Left lung (tissue), 10 donors: ENCODE results near the gene ZCCHC7. TPM values are rescaled to one million over a fixed set of nuclear protein-coding genes. Genes with fewer than 3 reads are reported as not detected.

Experiments used
- ATAC-seq: fragments of 200-7000 bp; cut with Tn5 transposase; one replicate; pipeline ENCODE4 v1.9.1; 2020; ENCODE audit warnings: moderate library complexity
- DNase-seq, 4 donors: peaks; one replicate each; pipeline ENCODE4 v3.0.0-alpha.2; 2013 to 2020
- H3K27ac ChIP-seq, 2 donors: fragments of 200-600 bp; sonication (generic) in 1 of 2; one replicate each; pipeline versions ENCODE4 v1.5.0 to v1.8.0; 2020 to 2021
- H3K27me3 ChIP-seq, 2 donors: fragments of 200-600 bp; sonication (generic) in 1 of 2; one replicate each; pipeline versions ENCODE4 v1.5.0 to v1.8.0; 2020 to 2021
- H3K36me3 ChIP-seq, 2 donors: fragments of 200-600 bp; sonication (generic) in 1 of 2; one replicate each; pipeline versions ENCODE4 v1.5.0 to v1.8.0; 2020 to 2021
- H3K4me1 ChIP-seq, 2 donors: fragments of 200-600 bp; one replicate each; pipeline ENCODE4 v1.8.0; 2021
- H3K4me3 ChIP-seq, 2 donors: fragments of 200-600 bp; sonication (generic) in 1 of 2; one replicate each; pipeline versions ENCODE4 v1.5.0 to v1.8.0; 2020 to 2021; ENCODE audit warnings: mild to moderate bottlenecking in 1 of 2
- H3K9me3 ChIP-seq, 2 donors: fragments of 200-600 bp; sonication (generic) in 1 of 2; one replicate each; pipeline versions ENCODE4 v1.5.0 to v1.8.0; 2020 to 2021
- intact Hi-C, 2 donors: fragments of 100-400 bp; cut with DNase I; formaldehyde crosslinking; loops; one replicate each; pipeline versions ENCODE4 v1.11.2 to v1.14.2; 2022
- polyA plus RNA-seq, 6 donors: library from polyadenylated mRNA; unstranded; fragments of 120-200 nt; gene quantifications; one replicate each; pipeline ENCODE4 v1.2.1, GENCODE V29; 2013; ENCODE audit not compliant: insufficient read length in 6 of 6
- total RNA-seq, 2 donors: library from RNA; stranded (reverse); fragmentation: NEBNext Ultra II Directional; extraction: Animal tissue kit (Norgen Biotek cat#: 25700); gene quantifications; one replicate each; pipeline ENCODE4 v1.2.1, GENCODE V29; 2021
- TF ChIP-seq, protein P1 (sequence below), 2 donors: fragments of 200-600 bp; sonication (generic) in 1 of 2; IDR thresholded peaks; one replicate each; pipeline versions ENCODE4 v1.5.0 to v1.8.0; 2021; ENCODE audit warnings: antibody characterized with exemption in 2 of 2
- donor health status: DM: no; HTN: yes; CAD: no.
- donor health status: DM: no; HTN: no; CAD: no.

The ZCCHC7 gene
- total and polyA plus RNA-seq, 8 donors, result 16.0 to 26.0 (median 22.6) TPM

DNA sequence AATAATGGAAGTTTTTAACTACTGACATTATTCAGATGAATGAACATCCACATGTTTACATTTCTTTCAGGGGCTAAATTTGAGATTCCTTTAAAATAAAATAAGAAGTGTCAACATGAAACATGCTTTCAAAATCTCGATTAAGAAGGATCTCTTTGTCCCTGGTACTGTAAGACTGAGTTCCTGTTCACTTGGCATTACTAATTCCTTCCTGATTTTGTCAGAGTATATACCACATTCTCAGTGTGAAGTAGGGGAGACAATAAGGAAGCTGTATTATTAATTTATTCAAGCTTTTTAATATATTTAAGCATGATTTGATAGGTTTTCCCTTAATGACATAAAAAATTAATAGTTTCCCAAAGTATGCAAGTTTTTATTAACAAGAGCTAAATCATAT, 220.6 kb downstream of the ZCCHC7 start:
- TF ChIP-seq, protein P1, sequence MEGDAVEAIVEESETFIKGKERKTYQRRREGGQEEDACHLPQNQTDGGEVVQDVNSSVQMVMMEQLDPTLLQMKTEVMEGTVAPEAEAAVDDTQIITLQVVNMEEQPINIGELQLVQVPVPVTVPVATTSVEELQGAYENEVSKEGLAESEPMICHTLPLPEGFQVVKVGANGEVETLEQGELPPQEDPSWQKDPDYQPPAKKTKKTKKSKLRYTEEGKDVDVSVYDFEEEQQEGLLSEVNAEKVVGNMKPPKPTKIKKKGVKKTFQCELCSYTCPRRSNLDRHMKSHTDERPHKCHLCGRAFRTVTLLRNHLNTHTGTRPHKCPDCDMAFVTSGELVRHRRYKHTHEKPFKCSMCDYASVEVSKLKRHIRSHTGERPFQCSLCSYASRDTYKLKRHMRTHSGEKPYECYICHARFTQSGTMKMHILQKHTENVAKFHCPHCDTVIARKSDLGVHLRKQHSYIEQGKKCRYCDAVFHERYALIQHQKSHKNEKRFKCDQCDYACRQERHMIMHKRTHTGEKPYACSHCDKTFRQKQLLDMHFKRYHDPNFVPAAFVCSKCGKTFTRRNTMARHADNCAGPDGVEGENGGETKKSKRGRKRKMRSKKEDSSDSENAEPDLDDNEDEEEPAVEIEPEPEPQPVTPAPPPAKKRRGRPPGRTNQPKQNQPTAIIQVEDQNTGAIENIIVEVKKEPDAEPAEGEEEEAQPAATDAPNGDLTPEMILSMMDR (IDR thresholded peaks at IDR 0.05), result no peak
- no peaks in the 10 kb centered on the region for H3K9me3 ChIP-seq
- H3K4me3 ChIP-seq, result no peak overlapping the region
- peaks cover 0 to 4% of the 10 kb centered on the region in 2 donors for H3K4me1 ChIP-seq
- intact Hi-C loops, result no loop called here
- no peak for ATAC-seq
- H3K27ac ChIP-seq, result peak overlapping the region in 1 of 2 donors; percentile 26
- no peaks in the 10 kb centered on the region for H3K27me3 ChIP-seq
- no peaks in the 10 kb centered on the region for H3K36me3 ChIP-seq
- no peak for DNase-seq

DNA sequence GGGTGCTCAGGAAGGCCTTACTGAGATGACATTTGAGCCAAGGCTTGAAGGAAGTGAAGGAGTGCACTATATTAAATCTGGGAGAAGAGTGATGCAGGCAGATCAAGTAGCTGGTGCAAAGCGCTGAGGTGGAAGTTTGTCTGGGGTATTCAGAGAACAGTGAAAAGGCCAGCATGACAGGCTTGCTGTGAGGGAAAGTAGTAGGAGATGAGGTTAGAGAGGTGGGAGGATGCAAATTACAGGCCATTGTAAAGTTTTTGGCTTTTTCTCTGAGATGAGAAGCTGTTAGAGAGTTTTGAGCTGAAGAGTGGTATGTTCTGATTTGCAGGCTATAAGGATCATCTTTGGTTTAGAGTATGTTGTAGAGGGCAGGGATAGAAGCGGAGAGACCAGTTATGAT, 221.3 kb downstream of the ZCCHC7 start:
- H3K9me3 ChIP-seq, result no peaks in the 10 kb centered on the region
- intact Hi-C loops, result no loop called here
- no peak overlapping the region for H3K27ac ChIP-seq
- H3K27me3 ChIP-seq, result no peaks in the 10 kb centered on the region
- H3K36me3 ChIP-seq, result no peaks in the 10 kb centered on the region
- ATAC-seq (no peak), DNase-seq (no peak)
- TF ChIP-seq, protein P1 (IDR thresholded peaks at IDR 0.05), result no peak
- no peak overlapping the region for H3K4me3 ChIP-seq
- H3K4me1 ChIP-seq, result peaks cover 0 to 4% of the 10 kb centered on the region in 2 donors

DNA sequence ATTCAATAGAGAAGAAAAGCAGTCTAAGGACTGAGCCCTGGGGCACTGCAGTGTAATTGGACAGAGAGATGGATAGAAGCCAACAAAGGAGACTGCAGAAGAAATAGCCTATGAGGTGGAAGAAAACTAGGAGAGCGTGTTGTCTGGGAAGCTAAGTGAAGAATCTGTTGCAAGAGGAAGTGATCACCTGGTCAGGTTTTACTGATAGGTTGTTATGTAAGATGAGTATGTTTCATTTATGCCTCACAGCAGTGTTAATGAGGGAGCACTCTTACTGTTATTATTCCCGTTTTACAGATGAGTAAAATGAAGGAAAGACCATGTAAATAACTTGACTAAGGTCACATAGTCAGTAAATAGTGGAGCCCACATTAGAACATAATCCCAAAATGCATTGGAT, 222.1 kb downstream of the ZCCHC7 start:
- Histone ChIP-seq H3K4me1 (peaks cover 0 to 4% of the 10 kb centered on the region in 2 donors), H3K36me3 (no peaks in the 10 kb centered on the region), H3K27ac (no peak overlapping the region), H3K9me3 (no peaks in the 10 kb centered on the region), H3K4me3 (no peak overlapping the region), H3K27me3 (no peaks in the 10 kb centered on the region)
- ATAC-seq, result no peak
- intact Hi-C loops, result no loop called here
- no peak for DNase-seq
- TF ChIP-seq, protein P1 (IDR thresholded peaks at IDR 0.05), result no peak

DNA sequence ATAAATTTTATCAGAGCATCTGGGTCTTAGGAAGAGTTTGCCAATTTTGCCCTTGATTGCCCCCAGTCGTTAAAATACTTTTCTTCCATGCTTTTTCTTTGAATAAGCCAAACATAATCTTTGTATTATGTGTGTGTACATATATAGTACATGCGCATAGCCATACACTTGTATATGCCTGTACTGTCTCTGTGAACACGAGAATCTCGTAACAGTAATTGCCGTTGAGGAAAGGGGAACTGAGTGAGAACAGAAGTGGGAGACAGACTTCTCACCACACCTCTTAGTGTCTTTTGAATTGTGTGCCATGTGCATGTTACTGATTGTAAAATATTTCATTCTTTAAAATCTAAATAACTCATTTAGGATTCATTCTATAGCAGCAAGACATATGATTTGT, 222.5 kb downstream of the ZCCHC7 start:
- no peaks in the 10 kb centered on the region for H3K36me3 ChIP-seq
- H3K4me3 ChIP-seq, result no peak overlapping the region
- peaks cover 0 to 4% of the 10 kb centered on the region in 2 donors for H3K4me1 ChIP-seq
- TF ChIP-seq, protein P1 (IDR thresholded peaks at IDR 0.05), result no peak
- DNase-seq (no peak), ATAC-seq (no peak)
- H3K27me3 ChIP-seq, result no peaks in the 10 kb centered on the region
- intact Hi-C loops, result no loop called here
- H3K27ac ChIP-seq, result no peak overlapping the region
- no peaks in the 10 kb centered on the region for H3K9me3 ChIP-seq

DNA sequence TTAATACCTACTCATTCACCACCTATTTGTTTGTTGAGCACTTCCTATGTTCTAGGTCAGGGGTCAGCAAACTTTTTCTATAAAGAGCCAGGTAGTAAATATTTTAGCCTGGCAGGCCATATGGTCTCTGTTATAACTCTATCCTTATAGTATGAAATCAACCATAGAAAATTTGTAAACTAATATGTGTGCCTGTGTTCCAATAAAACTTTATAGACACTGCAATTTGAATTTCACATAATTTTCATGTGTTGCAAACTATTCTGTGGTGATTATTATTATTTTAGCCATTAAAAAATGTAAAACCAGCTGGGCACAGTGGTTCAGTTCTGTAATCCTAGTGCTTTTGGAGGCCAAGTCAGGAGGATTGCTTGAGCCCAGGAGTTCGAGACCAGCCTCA, 223.3 kb downstream of the ZCCHC7 start:
- intact Hi-C loops, result no loop called here
- no peak for ATAC-seq

More for the DNA sequence above, 223.3 kb downstream of the ZCCHC7 start:
- TF ChIP-seq, protein P1 (IDR thresholded peaks at IDR 0.05), result no peak
- no peak overlapping the region for H3K4me3 ChIP-seq
- DNase-seq, result no peak
- no peaks in the 10 kb centered on the region for H3K36me3 ChIP-seq
- no peaks in the 10 kb centered on the region for H3K27me3 ChIP-seq
- H3K9me3 ChIP-seq, result no peaks in the 10 kb centered on the region
- no peak overlapping the region for H3K27ac ChIP-seq
- peaks cover 0 to 4% of the 10 kb centered on the region in 2 donors for H3K4me1 ChIP-seq
